Fibroblast of lung (primary cell): ENCODE measurements around the gene ZNF284. TPM values are rescaled to one million over a fixed set of nuclear protein-coding genes. Genes with fewer than 3 reads are reported as not detected.
"Not testable (repeated sequence)": the region's sequence is repeated elsewhere in the genome, so short reads cannot be mapped to it uniquely, and the experiment has no call there.

Experiments used
- DNase-seq, 2 donors: peaks; one replicate each; pipeline versions ENCODE4 v3.0.0 to v3.0.0-alpha.2; 2010; ENCODE audit warnings: low read depth in 2 of 2
- H2AFZ ChIP-seq: 2 replicates; pipeline ENCODE4 v1.5.1; 2012; ENCODE audit warnings: low read length, control low read depth, inconsistent platforms
- H3K27ac ChIP-seq: 2 replicates; pipeline ENCODE4 v1.5.1; 2011; ENCODE audit warnings: low read length, control low read depth; ENCODE audit not compliant: insufficient read depth
- H3K27me3 ChIP-seq: 2 replicates; pipeline ENCODE4 v1.5.1; 2011; ENCODE audit warnings: mild to moderate bottlenecking, low read length; ENCODE audit not compliant: control insufficient read depth, insufficient read depth
- H3K36me3 ChIP-seq: 2 replicates; pipeline ENCODE4 v1.5.1; 2011; ENCODE audit warnings: low read length; ENCODE audit not compliant: control insufficient read depth, insufficient read depth
- H3K4me1 ChIP-seq: 2 replicates; pipeline ENCODE4 v1.5.1; 2011; ENCODE audit warnings: low read length; ENCODE audit not compliant: control insufficient read depth, insufficient read depth; ENCODE audit errors: extremely low read depth
- H3K4me2 ChIP-seq: 2 replicates; pipeline ENCODE4 v1.5.1; 2011; ENCODE audit warnings: low read length, control low read depth; ENCODE audit not compliant: insufficient read depth; ENCODE audit errors: extremely low read depth
- H3K4me3 ChIP-seq, 4 experiments: fragments of 200-600 bp in 1 of 4; sonication (generic) in 1 of 4; replicated peaks in 1 of 4; 2 replicates each; pipeline ENCODE4 v1.5.1; 2011 to 2016; ENCODE audit warnings: low read length in 4 of 4, low read depth in 3 of 4, mild to moderate bottlenecking in 3 of 4, control low read depth in 2 of 4, inconsistent platforms in 1 of 4, mixed read lengths in 1 of 4; ENCODE audit not compliant: insufficient read depth in 1 of 4; ENCODE audit errors: control extremely low read depth in 1 of 4
- H3K79me2 ChIP-seq: 2 replicates; pipeline ENCODE4 v1.5.1; 2012; ENCODE audit warnings: mild to moderate bottlenecking, low read length, inconsistent platforms; ENCODE audit not compliant: control insufficient read depth, insufficient read depth
- H3K9ac ChIP-seq: 2 replicates; pipeline ENCODE4 v1.5.1; 2011; ENCODE audit warnings: mild to moderate bottlenecking, low read length, control low read depth; ENCODE audit not compliant: insufficient read depth
- H3K9me3 ChIP-seq: 2 replicates; pipeline ENCODE4 v1.5.1; 2012; ENCODE audit warnings: low read depth, low read length; ENCODE audit not compliant: control insufficient read depth, insufficient read depth
- H4K20me1 ChIP-seq: 2 replicates; pipeline ENCODE4 v1.5.1; 2011; ENCODE audit warnings: low read length; ENCODE audit not compliant: control insufficient read depth, insufficient read depth; ENCODE audit errors: extremely low read depth
- CTCF ChIP-seq, 2 donors: IDR thresholded peaks in 1 of 2; conservative IDR thresholded peaks in 1 of 2; 1 replicate in 1 of 2; 2 replicates in 1 of 2; pipeline ENCODE4 v1.5.1; 2011 to 2012; ENCODE audit warnings: low read length in 2 of 2, control low read depth in 1 of 2, inconsistent platforms in 1 of 2, low read depth in 1 of 2, mild to moderate bottlenecking in 1 of 2
- EZH2 ChIP-seq: IDR thresholded peaks from 2 replicates; pipeline ENCODE4 v1.5.1; 2012; ENCODE audit warnings: low read length, control low read depth, mild to moderate bottlenecking; ENCODE audit errors: missing control alignments
- polyA plus RNA-seq, 2 donors: library from polyadenylated mRNA; depleted of rRNA in 1 of 2; stranded (reverse) in 1 of 2; unstranded in 1 of 2; fragments of >200 nt; gene quantifications; 2 replicates each; pipeline ENCODE4 v1.2.1, GENCODE V29; 2011 to 2012; ENCODE audit warnings: missing spikeins in 1 of 2
- total RNA-seq: library from RNA; depleted of rRNA; stranded (reverse); fragments of >200 nt; gene quantifications from 2 replicates; pipeline ENCODE4 v1.2.1, GENCODE V29; 2014

The ZNF284 gene
- total and polyA plus RNA-seq, 2 donors (not counting 1 experiment from before 2014, with no cell fraction given), result 2.7 to 4.0 TPM

DNA sequence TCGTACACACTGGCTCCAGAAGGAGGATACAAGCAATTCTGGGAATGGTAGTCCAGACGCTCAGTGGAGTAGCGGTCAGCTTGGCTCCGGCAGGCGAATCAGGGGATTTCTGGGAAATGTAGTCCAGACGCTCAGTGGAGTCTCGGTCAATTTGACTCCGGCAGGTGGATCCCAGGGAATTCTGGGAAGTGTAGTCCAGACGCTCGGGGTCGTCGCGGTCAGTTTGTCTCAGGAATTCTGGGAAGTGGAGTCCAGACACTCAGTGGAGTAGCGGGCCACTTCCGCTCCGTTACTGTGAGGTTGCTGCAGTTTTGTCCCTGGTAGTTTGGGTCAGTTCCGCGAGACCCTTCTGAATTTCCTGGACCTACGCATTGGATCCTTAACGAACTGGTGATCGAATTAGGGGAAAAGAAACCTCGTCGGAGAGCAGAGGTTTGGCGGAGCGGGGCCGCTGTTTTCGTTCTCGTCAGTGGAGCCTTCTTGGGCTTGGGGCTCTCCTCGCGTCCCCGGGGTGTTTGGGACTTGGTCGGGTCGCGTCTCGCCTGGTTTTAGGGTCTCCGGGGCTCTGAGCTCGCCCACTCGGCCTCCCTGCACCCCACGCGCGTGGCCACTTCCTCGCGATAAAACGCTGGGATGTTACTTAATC, 41.3 kb downstream of the ZNF284 start, which contains the start of gene ZNF225:
Gene ZNF225, plus strand, starts transcription at position 262 of the 646 bp plus-strand sequence. CDS start 2,429 bp downstream, outside the sequence.
- Histone ChIP-seq H4K20me1 (no peaks in the 10 kb centered on the region), H3K27ac (peak within 1 kb of the TSS; percentile 92), H3K4me1 (no peaks in the 10 kb centered on the region), H3K4me3 (peak within 1 kb of the TSS; percentile 77 to 99 (median 98)), H3K4me2 (peak within 1 kb of the TSS; percentile 90), H2AFZ (peak within 1 kb of the TSS; percentile 97), H3K9me3 (no peaks in the 10 kb centered on the region), H3K27me3 (no peaks in the 10 kb centered on the region), H3K79me2 (peaks cover 3% of the 10 kb centered on the region), H3K9ac (peak within 1 kb of the TSS; percentile 83), H3K36me3 (peaks cover 3% of the 10 kb centered on the region)
- TF ChIP-seq EZH2 (no peak), CTCF (conservative IDR thresholded peaks at IDR 0.05 in 1 of 2, IDR thresholded peaks at IDR 0.05 in 1 of 2; ENCODE audit: low read depth in 1 of 2, low read length in 2 of 2) (no peak)
- DNase-seq, result peak; percentile 99

GRCh38 chr19:44113784-44114390, 41.9 kb downstream of the ZNF284 start:
- H3K9ac ChIP-seq, result peak overlapping the region; percentile 83
- no peaks in the 10 kb centered on the region for H3K4me1 ChIP-seq
- H3K27ac ChIP-seq, result peak overlapping the region; percentile 92
- H2AFZ ChIP-seq, result peak overlapping the region; percentile 97
- TF ChIP-seq CTCF (conservative IDR thresholded peaks at IDR 0.05 in 1 of 2, IDR thresholded peaks at IDR 0.05 in 1 of 2; ENCODE audit: low read depth in 1 of 2, low read length in 2 of 2) (no peak), EZH2 (no peak)
- H3K27me3 ChIP-seq, result no peaks in the 10 kb centered on the region
- no peak for DNase-seq
- H3K4me3 ChIP-seq, result peak overlapping the region; percentile 77 to 99 (median 98)
- no peaks in the 10 kb centered on the region for H3K9me3 ChIP-seq
- peaks cover 3% of the 10 kb centered on the region for H3K36me3 ChIP-seq
- peak overlapping the region; percentile 79 for H3K4me2 ChIP-seq
- H4K20me1 ChIP-seq, result no peaks in the 10 kb centered on the region
- peaks cover 3% of the 10 kb centered on the region for H3K79me2 ChIP-seq

DNA sequence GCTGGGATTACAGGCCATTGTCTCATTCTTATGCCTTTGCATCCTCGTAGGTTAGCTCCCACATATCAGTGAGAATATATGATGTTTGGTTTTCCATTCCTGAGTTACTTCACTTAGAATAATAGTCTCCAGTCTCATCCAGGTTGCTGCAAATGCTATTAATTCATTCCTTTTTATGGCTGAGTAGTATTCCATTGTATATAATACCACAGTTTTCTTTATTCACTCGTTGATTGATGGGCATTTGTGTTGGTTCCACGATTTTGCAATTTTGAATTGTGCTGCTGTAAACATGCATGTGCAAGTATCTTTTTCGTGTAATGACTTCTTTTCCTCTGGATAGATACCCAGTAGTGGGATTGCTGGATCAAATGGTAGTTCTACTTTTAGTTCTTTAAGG, 49.2 kb downstream of the ZNF284 start:
- not testable (repeated sequence) for H3K9me3 ChIP-seq

More for the DNA sequence above, 49.2 kb downstream of the ZNF284 start:
- not testable (repeated sequence) for H3K27me3 ChIP-seq, H3K36me3 ChIP-seq, H3K79me2 ChIP-seq, H4K20me1 ChIP-seq, H2AFZ ChIP-seq, H3K4me2 ChIP-seq, DNase-seq, H3K9ac ChIP-seq, H3K4me1 ChIP-seq, H3K4me3 ChIP-seq, H3K27ac ChIP-seq
